Prostate gland (tissue), 2 donors: ENCODE results near the gene DRG2. TPM values are rescaled to one million over a fixed set of nuclear protein-coding genes. Genes with fewer than 3 reads are reported as not detected.

ENCODE experiments used
- DNase-seq: peaks from one replicate; pipeline ENCODE4 v3.0.0-alpha.2; 2019; ENCODE audit warnings: low spot score
- H3K27ac ChIP-seq, 2 donors: fragments of 200-600 bp; sonication (generic); 2 replicates each; pipeline ENCODE4 v1.5.1; 2017 to 2019
- H3K27me3 ChIP-seq: fragments of 200-600 bp; sonication (generic); replicated peaks from 2 replicates; pipeline ENCODE4 v1.5.1; 2019; ENCODE audit not compliant: insufficient read depth
- H3K36me3 ChIP-seq, 2 donors: fragments of 200-600 bp; sonication (generic); 1 replicate in 1 of 2; 2 replicates in 1 of 2; pipeline versions ENCODE4 v1.5.1 to v1.8.1; 2017 to 2019
- H3K4me1 ChIP-seq: fragments of 200-600 bp; sonication (generic); replicated peaks from 2 replicates; pipeline ENCODE4 v1.5.1; 2019
- H3K4me3 ChIP-seq, 2 donors: fragments of 200-600 bp; sonication (generic); 2 replicates each; pipeline ENCODE4 v1.5.1; 2017 to 2019
- H3K9me3 ChIP-seq: fragments of 200-600 bp; sonication (generic); 2 replicates; pipeline ENCODE4 v1.5.1; 2017
- CTCF ChIP-seq, 4 experiments: fragments of 200-600 bp in 2 of 4; fragments of 450-650 bp in 2 of 4; sonication (generic) in 2 of 4; IDR thresholded peaks; 1 replicate in 3 of 4; 2 replicates in 1 of 4; pipeline ENCODE4 v1.5.1; 2016 to 2019; ENCODE audit warnings: antibody characterized with exemption in 4 of 4, mild to moderate bottlenecking in 2 of 4, moderate library complexity in 2 of 4
- POLR2A ChIP-seq: fragments of 450-650 bp; IDR thresholded peaks from one replicate; pipeline ENCODE4 v1.6.1; 2016; ENCODE audit warnings: antibody characterized with exemption, mild to moderate bottlenecking
- POLR2AphosphoS5 ChIP-seq: sonication (generic); formaldehyde crosslinking; IDR thresholded peaks from one replicate; pipeline ENCODE4 v1.6.1; 2017; ENCODE audit warnings: antibody characterized with exemption
- WGBS: methylation state at CpG from one replicate; pipeline ENCODE4 v1.1.5; 2018; 5-methylcytosine and 5-hydroxymethylcytosine counted together
- intact Hi-C: fragments of 100-400 bp; cut with DNase I; formaldehyde crosslinking; loops from one replicate; pipeline ENCODE4 v1.14.2; 2022
- total RNA-seq, 2 donors: library from RNA; depleted of rRNA; stranded (reverse); fragments of >200 nt; gene quantifications; one replicate each; pipeline ENCODE4 v1.1.0, GENCODE V29; 2016

Gene DRG2
- total RNA-seq, 2 donors from 2014 or later = 44.1 to 56.9 TPM

GRCh38 chr17:18102640-18103039 is 14.9 kb downstream of the DRG2 start:
- no peak for DNase-seq
- Histone ChIP-seq H3K27me3 (no peaks in the 10 kb centered on the region), H3K9me3 (no peaks in the 10 kb centered on the region), H3K36me3 (no peaks in the 10 kb centered on the region), H3K4me3 (no peak overlapping the region), H3K4me1 (no peaks in the 10 kb centered on the region), H3K27ac (no peak overlapping the region)
- TF ChIP-seq POLR2A (no peak), CTCF (IDR thresholded peaks at IDR 0.05) (no peak), POLR2AphosphoS5 (no peak)
- intact Hi-C loops = no loop called here
- 73% methylated on average over 3 of the region's 3 CpGs for WGBS

GRCh38 chr17:18105027-18105426 is 17.3 kb downstream of the DRG2 start:
- H3K36me3 ChIP-seq = no peaks in the 10 kb centered on the region
- no peak for DNase-seq
- 88% methylated on average over 3 of the region's 3 CpGs for WGBS

GRCh38 chr17:18105595-18105994 is 17.8 kb downstream of the DRG2 start:
- TF ChIP-seq POLR2A = no peak
- no peak for TF ChIP-seq POLR2AphosphoS5
- TF ChIP-seq CTCF (IDR thresholded peaks at IDR 0.05) = no peak
- DNase-seq = no peak
- Histone ChIP-seq H3K36me3 (no peaks in the 10 kb centered on the region), H3K27ac (no peak overlapping the region), H3K9me3 (no peaks in the 10 kb centered on the region), H3K4me3 (no peak overlapping the region), H3K4me1 (no peaks in the 10 kb centered on the region), H3K27me3 (no peaks in the 10 kb centered on the region)
- intact Hi-C loops = no loop called here
- 90% methylated on average over 6 of the region's 6 CpGs for WGBS

More at GRCh38 chr17:18105027-18105426, 17.3 kb downstream of the DRG2 start:
- H3K27me3 ChIP-seq = no peaks in the 10 kb centered on the region
- no peaks in the 10 kb centered on the region for H3K9me3 ChIP-seq
- no peak overlapping the region for H3K27ac ChIP-seq
- H3K4me1 ChIP-seq = no peaks in the 10 kb centered on the region
- TF ChIP-seq POLR2AphosphoS5 (no peak), POLR2A (no peak), CTCF (IDR thresholded peaks at IDR 0.05) (no peak)
- no peak overlapping the region for H3K4me3 ChIP-seq
- intact Hi-C loops = no loop called here

- H3K4me1 ChIP-seq = no peaks in the 10 kb centered on the region
- intact Hi-C loops = no loop called here
- no peak for DNase-seq
- no peaks in the 10 kb centered on the region for H3K27me3 ChIP-seq
- TF ChIP-seq POLR2AphosphoS5 (no peak), CTCF (IDR thresholded peaks at IDR 0.05) (no peak), POLR2A (no peak)
- WGBS = 89% methylated on average over 9 of the region's 9 CpGs
- no peak overlapping the region for H3K4me3 ChIP-seq
- H3K9me3 ChIP-seq = no peaks in the 10 kb centered on the region
- no peak overlapping the region for H3K27ac ChIP-seq
- no peaks in the 10 kb centered on the region for H3K36me3 ChIP-seq
Measured at GRCh38 chr17:18106211-18106610, 18.5 kb downstream of the DRG2 start.

GRCh38 chr17:18107061-18107790 is 19.5 kb downstream of the DRG2 start:
- TF ChIP-seq POLR2AphosphoS5 = no peak
- TF ChIP-seq CTCF (IDR thresholded peaks at IDR 0.05) = no peak
- WGBS = 88% methylated on average over 14 of the region's 14 CpGs
- Histone ChIP-seq H3K27me3 (no peaks in the 10 kb centered on the region), H3K27ac (no peak overlapping the region), H3K4me1 (no peaks in the 10 kb centered on the region), H3K9me3 (no peaks in the 10 kb centered on the region), H3K36me3 (no peaks in the 10 kb centered on the region), H3K4me3 (no peak overlapping the region)
- no peak for DNase-seq
- intact Hi-C loops = no loop called here
